Pulmonary artery endothelial cell (primary cell): ENCODE results near the gene PGLYRP1. TPM values are rescaled to one million over a fixed set of nuclear protein-coding genes. Genes with fewer than 3 reads are reported as not detected.
A peak's percentile ranks its signal among the peaks of the same experiment; 100 is the strongest.

Experiments used
- DNase-seq: peaks from one replicate; pipeline ENCODE4 v3.0.0-alpha.2; 2011; ENCODE audit warnings: low read depth, low spot score
- total RNA-seq: library from RNA; depleted of rRNA; stranded (reverse); fragments of >200 nt; gene quantifications from 2 replicates; pipeline ENCODE4 v1.2.3, GENCODE V29; 2014

PGLYRP1 gene
- total RNA-seq, 1 donor from 2014 or later = not detected

DNA sequence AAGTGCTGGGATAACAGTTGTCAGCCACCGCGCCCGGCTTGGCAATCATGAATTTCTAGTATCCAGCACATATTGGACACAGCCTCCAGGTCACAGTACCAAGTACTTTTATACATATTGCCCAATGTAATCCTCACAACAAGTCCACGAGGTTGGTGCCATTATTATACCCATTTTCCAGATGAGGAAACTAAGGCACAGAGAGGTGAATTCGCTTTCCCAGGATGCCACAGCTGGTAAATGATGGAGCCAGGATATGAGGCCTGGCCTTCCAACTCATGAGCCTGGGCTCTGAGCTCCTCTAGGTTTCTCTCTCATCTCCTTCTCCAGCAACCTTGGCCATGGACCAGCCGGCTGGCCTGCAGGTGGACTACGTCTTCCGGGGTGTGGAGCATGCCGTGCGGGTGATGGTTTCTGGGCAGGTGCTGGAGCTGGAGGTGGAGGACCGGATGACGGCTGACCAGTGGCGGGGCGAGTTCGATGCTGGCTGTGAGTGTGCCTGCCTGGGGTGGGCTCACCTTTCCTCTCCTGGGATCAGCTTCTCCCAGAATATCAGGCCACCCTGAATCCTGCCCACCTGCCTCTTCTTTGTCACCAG is 20.1 kb downstream of the PGLYRP1 start:
- DNase-seq = no peak

DNA sequence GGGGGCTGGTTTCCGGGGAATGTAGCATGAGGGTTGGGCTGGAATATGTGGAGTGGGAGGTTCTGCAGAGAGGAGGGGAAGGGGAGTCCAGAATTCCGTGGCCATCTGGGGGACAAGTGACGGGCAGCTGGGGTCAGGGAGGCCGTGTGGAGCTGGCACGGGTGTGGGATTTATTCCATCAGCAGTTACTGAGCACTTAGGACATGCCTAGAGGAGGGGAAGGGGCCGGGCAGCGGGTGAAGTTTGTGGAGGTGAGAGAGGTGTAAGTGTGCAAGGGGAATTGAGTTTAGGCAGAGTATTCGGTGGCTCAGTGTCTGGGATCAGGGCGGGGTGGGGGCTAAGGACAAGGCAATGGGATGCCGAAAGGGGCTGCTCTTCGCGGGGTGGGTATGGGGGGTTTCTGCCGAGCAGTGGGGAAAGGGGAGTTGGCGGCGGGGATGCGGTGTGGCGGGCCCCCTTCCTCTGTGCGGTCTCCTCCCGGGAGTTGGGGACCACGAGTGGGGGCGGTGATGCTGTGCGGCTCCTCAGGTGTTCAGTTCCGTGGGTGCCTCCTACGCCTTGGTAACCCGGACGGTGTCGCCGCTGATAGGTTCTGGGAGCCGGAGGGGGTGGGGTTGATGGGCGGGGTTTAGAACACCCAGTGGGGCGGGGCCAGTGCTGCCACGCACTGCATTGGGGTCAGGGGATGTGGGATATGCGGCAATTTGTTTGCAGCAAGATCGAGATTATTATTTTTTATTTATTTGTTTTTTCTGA is 22.2 kb downstream of the PGLYRP1 start:
- no peak for DNase-seq

DNA sequence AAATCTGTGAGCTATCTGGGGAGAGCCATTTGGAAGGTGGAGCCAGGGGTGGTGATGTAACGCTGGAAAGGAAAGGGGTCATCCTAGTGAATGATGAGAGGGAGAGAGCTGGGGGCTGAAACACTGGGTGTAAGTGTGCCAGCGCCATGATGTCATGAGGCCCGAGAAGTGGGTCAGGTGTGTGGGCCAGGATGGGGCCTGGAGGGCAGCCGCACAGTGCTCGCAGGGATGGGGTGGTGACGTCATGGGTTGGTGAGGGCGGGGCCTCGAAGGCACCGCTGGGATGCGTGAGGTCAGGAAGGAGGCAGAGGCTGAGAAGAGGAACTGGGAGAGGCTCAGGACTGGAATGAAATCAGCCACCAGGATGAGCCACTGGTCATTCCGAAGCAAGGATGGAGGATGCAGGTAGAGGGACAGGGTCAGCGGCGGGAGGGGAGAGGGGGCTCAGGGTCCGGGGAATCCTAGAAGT is 23.2 kb downstream of the PGLYRP1 start:
- DNase-seq = no peak

DNA sequence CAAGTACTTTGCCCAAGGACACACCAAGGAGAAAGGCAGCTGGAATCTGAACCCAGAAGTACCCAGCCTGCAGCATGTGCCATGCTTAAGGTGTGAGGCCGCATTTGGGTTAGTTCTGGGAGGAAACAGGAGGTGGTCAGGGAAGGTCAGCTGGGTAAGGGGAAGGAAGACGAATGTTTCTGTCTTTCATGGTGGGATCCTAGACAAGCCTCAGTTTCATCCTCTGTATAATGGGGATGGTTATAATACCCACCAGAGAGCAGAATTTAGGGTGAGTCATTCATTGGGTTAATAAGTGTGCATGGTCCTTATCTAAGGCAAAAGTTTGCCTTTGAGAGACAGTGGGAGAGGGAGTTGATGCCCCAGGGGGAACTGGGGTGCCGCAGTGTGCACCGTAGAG is 24.0 kb downstream of the PGLYRP1 start:
- no peak for DNase-seq

DNA sequence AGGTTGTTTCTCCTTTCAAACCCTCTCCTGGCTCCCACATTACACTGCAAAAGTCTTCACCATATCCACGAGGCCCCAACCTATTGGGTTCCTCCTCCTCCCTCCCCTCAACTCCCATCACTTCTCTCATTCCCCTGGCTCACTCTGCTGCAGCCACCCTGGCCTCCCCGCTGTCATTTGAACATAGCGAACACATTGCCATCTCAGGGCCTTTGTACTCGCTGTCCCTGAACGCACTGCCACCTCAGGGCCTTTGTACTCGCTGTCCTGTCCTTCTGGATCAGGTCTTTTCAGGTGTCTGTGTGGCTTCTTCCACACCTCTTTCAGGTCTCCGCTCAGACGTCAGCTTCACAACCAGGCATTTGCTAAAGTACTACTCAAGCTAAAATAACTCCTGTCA is 25.9 kb downstream of the PGLYRP1 start:
- DNase-seq = no peak

DNA sequence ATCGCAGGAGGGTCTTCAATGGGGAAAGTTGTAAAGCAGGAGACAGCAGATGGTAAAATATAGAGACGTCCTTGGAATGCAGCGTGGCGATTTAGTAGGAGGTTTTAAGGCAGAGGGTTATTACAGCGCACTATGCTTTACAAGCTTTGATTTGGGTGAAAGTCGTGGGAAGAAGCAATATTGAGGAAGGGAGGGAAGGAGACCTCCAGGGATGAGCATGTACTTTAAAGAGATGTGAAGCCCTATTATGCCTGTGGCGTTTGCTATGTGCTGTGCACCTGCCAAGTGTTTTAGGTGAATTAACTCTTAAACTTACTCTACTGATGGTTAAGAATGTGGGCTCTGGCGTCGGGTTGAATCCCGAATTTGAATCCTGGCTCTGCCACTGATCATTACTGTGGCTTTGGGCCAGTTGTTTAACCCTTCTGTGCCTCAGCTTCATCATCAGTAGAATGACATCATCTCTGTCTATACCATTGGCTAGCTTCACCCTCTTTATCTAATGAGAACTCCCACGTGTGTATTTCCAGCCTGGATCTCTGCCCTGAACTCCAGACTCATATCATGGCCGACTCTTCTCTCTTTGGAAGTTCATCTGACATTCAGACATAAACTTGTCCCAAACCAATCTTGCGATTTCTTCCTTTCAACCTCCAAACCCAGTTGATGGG is 27.0 kb downstream of the PGLYRP1 start:
- no peak for DNase-seq

DNA sequence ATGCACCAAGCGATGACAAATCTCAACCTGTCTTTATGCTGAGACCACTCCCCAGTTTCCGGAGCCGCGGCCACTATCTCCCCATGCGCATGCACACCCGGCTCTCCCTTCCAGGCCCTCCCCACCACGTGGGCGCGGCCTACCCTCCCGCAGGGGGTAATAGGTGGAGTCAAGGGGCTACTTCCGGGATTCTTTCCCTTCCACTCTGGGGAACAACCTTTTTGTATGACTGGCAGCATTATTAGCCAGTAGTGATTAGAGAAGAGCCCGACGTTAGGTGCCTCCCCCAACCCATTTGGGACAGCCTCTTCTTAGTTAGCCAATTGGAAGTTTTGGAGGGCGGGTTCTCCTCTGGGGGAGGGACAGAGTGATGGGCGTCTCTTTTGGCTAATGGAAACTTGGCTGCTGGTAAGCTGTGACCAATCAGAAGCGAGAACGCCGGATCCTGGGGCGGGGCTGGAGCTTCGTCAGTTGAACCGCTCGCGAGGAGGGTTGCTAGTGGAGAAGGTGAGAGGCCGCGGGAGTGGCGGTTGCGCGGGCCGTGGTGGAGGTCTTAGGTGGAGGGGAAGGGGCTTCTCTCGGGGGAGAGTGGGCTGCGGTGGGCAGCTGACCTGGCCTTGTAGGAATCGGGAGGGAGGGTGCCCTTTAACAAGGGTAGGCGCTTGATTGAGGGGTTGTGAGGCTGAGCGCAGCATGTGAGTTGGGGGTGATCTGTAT is 27.7 kb downstream of the PGLYRP1 start, which contains the start of gene CCDC61:
CCDC61 (plus strand) TSS at position 470 of the 717 bp plus-strand sequence. CDS start 7,552 bp downstream, outside the sequence.
- peak; percentile 97 for DNase-seq

DNA sequence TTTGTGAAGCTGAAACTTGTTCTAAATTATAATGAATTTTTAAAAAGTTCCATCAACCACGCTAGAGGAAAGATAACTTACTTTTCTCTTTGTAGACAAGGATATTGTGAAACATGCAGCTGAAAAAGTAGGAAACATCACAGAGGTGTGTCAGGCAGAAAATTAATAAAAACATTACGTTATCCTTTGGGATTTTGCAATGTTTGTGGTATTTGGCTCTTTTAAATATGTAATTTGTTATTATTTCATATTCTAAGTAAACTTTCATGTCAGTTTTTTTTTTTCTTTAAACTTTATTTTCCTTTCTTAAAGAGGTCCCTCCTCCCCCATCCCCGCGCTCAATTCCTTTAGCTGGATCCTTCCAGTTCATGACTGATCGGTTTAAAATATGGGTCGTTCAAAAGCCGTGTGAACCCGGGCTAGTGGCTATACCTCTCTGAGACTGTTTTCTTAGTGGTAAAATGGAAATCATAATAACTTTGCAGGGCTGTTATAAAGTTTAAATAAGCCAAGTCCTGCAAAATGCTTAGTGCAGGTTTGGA is 28.3 kb downstream of the PGLYRP1 start:
- DNase-seq = no peak

DNA sequence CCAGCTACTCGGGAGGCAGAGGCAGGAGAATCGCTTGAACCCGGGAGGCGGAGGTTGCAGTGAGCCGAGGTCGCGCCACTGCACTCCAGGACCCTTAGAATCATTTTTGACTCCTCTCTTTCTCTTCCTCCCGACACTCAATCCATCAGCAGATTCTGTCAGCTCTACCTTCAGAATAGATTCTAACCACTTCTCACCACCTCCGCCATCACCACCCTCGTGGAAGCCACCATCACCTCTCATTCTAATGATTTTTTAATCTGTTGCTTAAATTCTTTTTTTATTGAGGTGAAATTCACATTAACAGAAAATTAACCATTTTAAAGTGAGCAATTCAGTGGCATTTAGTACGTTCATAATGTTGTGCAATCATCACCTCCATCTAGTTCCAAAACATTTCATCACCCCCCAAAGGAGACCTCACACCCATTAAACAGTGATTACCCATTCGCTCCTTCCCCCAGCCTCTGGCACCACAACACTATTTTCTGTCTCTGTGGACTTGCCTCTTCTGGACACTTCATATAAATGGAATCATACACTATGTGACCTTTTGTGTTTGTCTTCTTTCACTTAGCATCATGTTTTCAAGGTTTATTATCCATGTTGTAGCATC is 32.6 kb downstream of the PGLYRP1 start:
- DNase-seq = no peak

DNA sequence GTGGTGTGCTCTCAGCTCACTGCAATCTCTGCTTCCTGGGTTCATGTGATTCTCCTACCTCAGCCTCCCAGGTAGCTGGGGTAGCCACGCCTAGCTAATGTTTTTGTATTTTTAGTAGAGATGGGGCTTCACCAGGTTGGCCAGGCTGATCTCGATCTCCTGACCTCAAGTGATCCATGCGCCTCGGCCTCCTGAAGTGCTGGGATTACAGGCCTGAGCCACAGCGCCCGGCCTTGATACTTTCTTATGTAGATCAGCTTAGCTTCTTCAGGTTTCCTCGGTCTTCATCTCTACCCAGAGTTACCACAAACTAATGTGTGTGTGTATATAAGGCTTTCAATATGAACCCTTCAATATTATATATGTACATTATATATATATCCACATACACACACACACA is 37.5 kb downstream of the PGLYRP1 start:
- DNase-seq = no peak

DNA sequence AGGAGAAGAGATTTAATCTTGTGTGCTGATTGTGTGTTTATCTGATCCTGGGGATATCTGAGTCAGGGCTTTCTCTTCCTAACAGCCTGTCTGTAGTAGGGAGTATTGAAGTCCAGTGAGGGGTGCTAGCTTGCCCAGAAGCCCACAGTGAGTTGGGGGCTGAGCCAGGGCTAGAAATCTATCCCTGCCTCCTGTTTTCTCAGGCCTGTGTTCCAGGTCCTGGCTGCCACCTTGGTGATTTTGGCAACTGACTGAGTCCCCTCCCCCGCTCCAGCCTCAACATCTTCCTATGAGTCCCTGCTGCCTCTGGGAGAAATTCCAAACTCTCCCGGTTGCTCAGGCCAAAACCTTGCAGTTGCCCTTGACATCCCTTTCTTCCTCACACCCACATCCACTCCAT is 41.5 kb downstream of the PGLYRP1 start:
- DNase-seq = no peak

DNA sequence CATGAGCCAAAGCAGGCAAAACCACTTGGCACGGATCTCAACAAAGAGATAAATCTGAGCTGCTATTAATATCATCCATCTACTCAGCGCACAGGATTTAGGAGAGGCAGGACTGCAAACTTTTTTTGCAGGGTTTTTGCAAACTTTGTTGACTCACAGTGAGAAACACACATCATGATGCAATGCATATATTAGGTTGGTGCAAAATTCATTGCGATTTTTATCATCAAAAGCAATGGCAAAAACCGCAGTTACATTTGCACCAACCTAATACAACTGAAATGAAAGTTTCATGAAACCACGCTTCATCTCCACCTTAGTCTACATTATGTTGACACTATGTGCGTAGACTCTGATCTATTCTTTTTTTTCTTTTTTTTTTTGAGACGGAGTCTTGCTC is 44.7 kb downstream of the PGLYRP1 start:
- no peak for DNase-seq

DNA sequence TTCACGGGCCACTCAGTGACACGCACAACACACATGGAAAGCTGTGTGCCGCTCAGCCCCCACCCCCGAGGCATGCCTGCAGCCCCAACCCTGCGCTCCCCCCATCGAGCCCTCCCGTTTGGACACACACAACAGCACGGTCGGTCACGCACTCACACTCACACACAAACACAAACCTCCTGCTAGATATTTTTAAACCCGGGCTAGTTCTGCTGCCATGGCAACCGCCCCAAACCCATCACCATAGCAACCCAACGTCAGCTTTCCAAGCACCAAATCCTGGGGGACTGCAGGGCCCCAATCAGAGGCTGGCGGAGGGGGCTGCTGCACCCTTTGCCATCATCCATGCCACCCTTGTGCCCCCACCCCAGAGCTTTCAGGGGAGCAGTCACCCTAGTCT is 46.7 kb downstream of the PGLYRP1 start:
- no peak for DNase-seq

DNA sequence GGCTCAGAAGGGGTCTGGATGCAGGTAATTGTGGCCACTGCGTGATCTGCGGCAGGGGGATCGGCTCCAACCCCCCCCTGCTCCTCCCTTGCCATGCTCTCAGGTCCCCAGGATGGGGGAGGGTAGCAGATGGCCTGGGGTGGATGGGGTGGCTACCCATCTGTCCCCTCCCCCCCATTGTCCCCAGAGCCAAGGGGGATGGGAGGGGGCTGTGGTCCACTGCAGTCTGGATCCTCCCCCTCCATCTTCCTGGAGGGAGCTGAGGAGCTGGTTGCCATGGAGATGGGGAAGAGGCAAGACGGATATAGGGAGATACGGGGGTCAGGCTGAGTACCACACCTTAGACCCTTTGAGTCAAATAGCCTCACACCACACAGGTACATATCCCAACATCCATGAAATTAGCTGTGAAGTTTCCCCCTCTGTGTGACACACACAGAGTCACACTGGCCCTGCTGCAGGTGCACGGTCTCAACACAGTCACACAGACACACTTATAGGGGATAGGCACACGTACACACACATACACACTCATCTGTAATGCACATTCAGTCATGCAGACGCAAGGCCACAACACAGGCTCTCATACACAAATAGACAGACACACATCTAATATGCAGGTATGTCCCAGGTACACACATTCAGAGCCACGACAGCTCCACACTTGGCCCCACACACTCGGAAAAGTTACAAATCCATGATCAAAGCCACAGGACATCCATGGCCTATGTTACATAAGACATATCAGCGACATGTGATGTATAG is 47.4 kb downstream of the PGLYRP1 start:
- DNase-seq = no peak

DNA sequence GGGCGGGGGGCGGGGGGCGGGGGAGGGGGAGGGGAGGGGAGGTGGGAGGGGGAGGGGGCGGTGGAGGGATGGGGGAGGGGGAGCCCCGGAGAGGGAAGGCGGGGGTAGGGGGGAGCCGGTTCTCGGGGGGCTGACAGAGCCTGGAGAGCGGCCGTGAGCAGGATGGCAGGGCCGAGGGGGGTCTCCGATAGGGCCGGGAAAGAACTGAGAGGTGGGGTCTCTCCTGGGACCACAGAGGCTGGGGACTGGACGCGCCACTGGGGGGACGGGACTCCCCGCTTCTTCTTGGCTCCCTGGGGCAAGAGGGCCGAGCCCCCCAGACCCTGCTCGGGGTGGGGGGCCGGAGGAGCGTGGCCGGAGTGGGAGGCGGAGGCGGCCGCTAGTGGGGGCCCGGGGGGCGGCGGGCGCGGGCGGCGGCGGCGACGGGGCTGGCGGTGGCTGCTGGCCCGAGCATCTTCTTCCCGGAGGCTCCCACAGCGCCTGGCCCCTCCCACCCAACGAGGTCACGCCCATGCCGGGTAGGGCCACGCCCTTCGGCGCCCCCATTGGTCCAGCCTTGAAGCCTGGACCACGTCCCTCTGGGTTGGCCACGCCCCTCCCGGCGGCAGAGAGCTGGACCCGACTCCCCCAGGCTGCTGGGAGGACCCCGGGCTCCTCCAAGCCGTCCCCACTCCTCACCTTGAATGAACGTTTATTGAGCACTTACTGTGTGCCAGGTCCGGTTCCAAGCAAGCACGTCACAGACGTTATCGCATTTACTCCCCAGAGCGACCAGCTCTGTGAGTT is 49.1 kb downstream of the PGLYRP1 start, which contains the start of gene NOVA2:
NOVA2 (minus strand) TSS at position 313 of the 786 bp plus-strand sequence. CDS start 514 bp downstream, outside the sequence.
- peak; percentile 71 for DNase-seq

DNA sequence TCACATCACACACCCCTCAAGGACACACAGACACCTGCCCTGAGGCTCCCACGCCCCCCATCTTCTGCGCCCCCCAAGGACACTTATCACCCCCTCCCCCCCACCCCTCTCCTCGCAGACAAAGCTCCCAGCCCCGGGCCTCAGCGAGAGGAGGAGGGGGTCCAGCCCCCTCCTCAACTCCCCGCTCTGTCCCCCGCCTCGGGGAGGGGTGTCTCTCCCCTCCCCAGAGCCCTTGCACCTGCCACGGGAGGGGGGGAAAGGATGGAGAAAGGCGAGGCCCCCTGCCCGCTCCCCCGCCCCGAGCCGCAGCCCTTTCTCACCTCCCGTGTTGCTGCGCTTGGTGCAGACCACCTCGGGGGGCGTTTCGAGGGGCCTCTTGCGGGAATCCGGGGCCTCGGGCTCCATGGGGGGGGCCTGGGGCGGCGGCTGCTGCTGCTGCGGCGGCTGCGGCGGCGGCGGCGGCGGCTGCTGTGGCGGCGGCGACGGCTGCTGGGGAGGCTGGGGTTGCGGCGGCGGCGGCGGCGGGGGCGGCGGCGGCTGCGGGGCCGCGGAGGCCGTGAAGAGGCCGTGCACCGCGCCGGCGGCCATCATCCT is 49.8 kb downstream of the PGLYRP1 start:
- no peak for DNase-seq

DNA sequence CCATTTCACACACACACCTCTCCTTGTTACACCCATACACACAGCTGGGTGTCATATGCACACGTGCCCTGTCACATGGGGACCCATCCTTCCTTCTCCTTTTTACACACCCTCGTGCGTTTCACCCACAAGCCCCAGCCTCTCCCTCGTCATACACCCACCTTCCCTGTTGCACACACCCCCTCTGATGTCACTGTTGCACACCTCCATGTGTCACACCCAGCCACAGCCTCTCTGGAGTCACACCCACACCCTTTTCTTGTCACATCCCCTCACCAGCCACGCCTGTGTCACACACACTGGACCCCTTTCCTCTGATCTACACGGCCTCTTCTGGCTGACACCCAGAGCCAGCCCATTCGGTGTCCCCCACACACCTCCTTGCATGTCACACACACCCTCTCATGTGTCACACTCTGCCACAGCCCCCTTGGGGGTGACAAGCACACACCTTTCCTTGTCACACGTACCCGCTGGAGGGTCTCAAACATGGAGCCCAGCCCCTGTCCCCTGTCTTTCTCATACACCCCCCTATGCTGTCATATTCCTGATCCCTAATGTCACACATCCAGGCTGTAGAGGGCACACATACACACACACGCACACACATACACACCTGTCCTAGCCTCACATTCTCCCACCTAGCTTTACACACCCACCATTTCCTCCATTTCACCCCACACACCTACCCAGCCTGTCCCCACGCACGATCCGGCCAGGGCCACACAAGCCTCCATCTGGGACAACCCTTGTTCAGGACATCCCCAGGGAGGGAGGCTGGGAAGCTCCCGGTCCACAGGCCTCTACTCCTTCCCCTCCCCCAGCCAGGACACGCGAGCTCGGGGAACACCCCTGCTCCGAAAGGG is 50.5 kb downstream of the PGLYRP1 start:
- DNase-seq = no peak
